Keratinocyte (primary cell): ENCODE results near the gene COG3. TPM values are rescaled to one million over a fixed set of nuclear protein-coding genes. Genes with fewer than 3 reads are reported as not detected.

Experiments
- DNase-seq: peaks from one replicate; pipeline ENCODE4 v3.0.0-alpha.2; 2011; ENCODE audit warnings: low read depth, missing footprints, low spot score
- FAIRE-seq: peaks from 2 replicates; lab custom pipeline; 2011; peaks lifted over from hg19 to GRCh38; lab: Jason Lieb, UNC
- H2AFZ ChIP-seq: 2 replicates; pipeline ENCODE4 v1.6.0; 2012; ENCODE audit warnings: low read length, control low read depth, inconsistent platforms; ENCODE audit not compliant: control insufficient read depth
- H3K27ac ChIP-seq: 2 replicates; pipeline ENCODE4 v1.5.1; 2011; ENCODE audit warnings: low read length; ENCODE audit not compliant: control insufficient read depth, insufficient read depth
- H3K27me3 ChIP-seq: 3 replicates; pipeline ENCODE4 v1.6.0; 2011; ENCODE audit warnings: low read length; ENCODE audit not compliant: control insufficient read depth, insufficient read depth; ENCODE audit errors: extremely low read depth
- H3K36me3 ChIP-seq, 2 experiments: 2 replicates in 1 of 2; 3 replicates in 1 of 2; pipeline ENCODE4 v1.5.1; 2011; ENCODE audit warnings: low read length in 2 of 2, mild to moderate bottlenecking in 1 of 2; ENCODE audit not compliant: control insufficient read depth in 2 of 2, insufficient read depth in 2 of 2; ENCODE audit errors: extremely low read depth in 1 of 2
- H3K4me1 ChIP-seq: 3 replicates; pipeline ENCODE4 v1.5.1; 2011; ENCODE audit warnings: low read length; ENCODE audit not compliant: control insufficient read depth, insufficient read depth; ENCODE audit errors: extremely low read depth
- H3K4me2 ChIP-seq: 3 replicates; pipeline ENCODE4 v1.6.0; 2011; ENCODE audit warnings: low read depth, low read length; ENCODE audit not compliant: control insufficient read depth, insufficient read depth; ENCODE audit errors: extremely low read depth
- H3K4me3 ChIP-seq, 3 experiments: fragments of 200-600 bp in 1 of 3; sonication (generic) in 1 of 3; 2 replicates in 2 of 3; 3 replicates in 1 of 3; pipeline ENCODE4 v1.5.1; 2011 to 2016; ENCODE audit warnings: low read length in 3 of 3, mild to moderate bottlenecking in 3 of 3, control low read depth in 2 of 3, inconsistent platforms in 1 of 3, low read depth in 1 of 3, mixed read lengths in 1 of 3, mixed run types in 1 of 3, moderate library complexity in 1 of 3; ENCODE audit not compliant: control insufficient read depth in 2 of 3, insufficient read depth in 2 of 3; ENCODE audit errors: extremely low read depth in 1 of 3
- H3K79me2 ChIP-seq: 2 replicates; pipeline ENCODE4 v1.6.0; 2012; ENCODE audit warnings: low read length; ENCODE audit not compliant: control insufficient read depth, insufficient read depth
- H3K9ac ChIP-seq: 3 replicates; pipeline ENCODE4 v1.6.0; 2011; ENCODE audit warnings: low read length; ENCODE audit not compliant: control insufficient read depth, insufficient read depth; ENCODE audit errors: extremely low read depth
- H3K9me1 ChIP-seq: 3 replicates; pipeline ENCODE4 v1.6.0; 2011; ENCODE audit warnings: low read length; ENCODE audit not compliant: control insufficient read depth, insufficient read depth; ENCODE audit errors: extremely low read depth
- H3K9me3 ChIP-seq: 2 replicates; pipeline ENCODE4 v1.5.1; 2012; ENCODE audit warnings: low read depth, low read length; ENCODE audit not compliant: control insufficient read depth
- H4K20me1 ChIP-seq: 3 replicates; pipeline ENCODE4 v1.6.0; 2011; ENCODE audit warnings: low read length; ENCODE audit not compliant: control insufficient read depth, insufficient read depth; ENCODE audit errors: extremely low read depth
- CTCF ChIP-seq, 3 experiments: IDR thresholded peaks in 1 of 3; conservative IDR thresholded peaks in 1 of 3; optimal IDR thresholded peaks in 1 of 3; 2 replicates in 2 of 3; 3 replicates in 1 of 3; pipeline versions ENCODE3 to v1.5.1; 2011; ENCODE audit warnings: low read length in 3 of 3, mild to moderate bottlenecking in 3 of 3, moderate library complexity in 2 of 3, control low read depth in 1 of 3, inconsistent platforms in 1 of 3; ENCODE audit not compliant: insufficient read depth in 2 of 3; ENCODE audit errors: extremely low read depth in 1 of 3
- EZH2 ChIP-seq: IDR thresholded peaks from one replicate; pipeline ENCODE4 v1.6.1; 2012; ENCODE audit warnings: inconsistent platforms, mild to moderate bottlenecking, low read length, moderate library complexity
- dilution Hi-C: fragments of 300-500 bp; cut with MboI; formaldehyde crosslinking; loops from one replicate; pipeline ENCODE4 v1.7.0; 2020; ENCODE audit warnings: low sequenced_read_pairs; ENCODE audit not compliant: extremely low pct_ligation_motif_present
- polyA plus RNA-seq, 5 experiments: library from polyadenylated mRNA; depleted of rRNA in 3 of 5; stranded (reverse) in 3 of 5; stranded (forward) in 1 of 5; unstranded in 1 of 5; fragments of >200 nt; gene quantifications; 1 replicate in 1 of 5; 2 replicates in 3 of 5; 3 replicates in 1 of 5; pipeline versions ENCODE4 v1.2.1 to v1.2.3, GENCODE V29; 2011 to 2012; ENCODE audit warnings: missing spikeins in 2 of 5, low read depth in 1 of 5, low replicate concordance in 1 of 5

The COG3 gene
- polyA plus RNA-seq, 1 donor (not counting 4 experiments of a cell fraction or from before 2014, with no cell fraction given): 31.0 TPM

- TF ChIP-seq CTCF (optimal IDR thresholded peaks at IDR 0.05 in 1 of 3, IDR thresholded peaks at IDR 0.05 in 1 of 3, conservative IDR thresholded peaks at IDR 0.05 in 1 of 3; ENCODE audit: extremely low read depth in 1 of 3, insufficient read depth in 2 of 3, low read length in 3 of 3) (no peak), EZH2 (no peak)
- H3K9ac ChIP-seq: no peak overlapping the region
- no peaks in the 10 kb centered on the region for H3K9me1 ChIP-seq
- no peaks in the 10 kb centered on the region for H3K27me3 ChIP-seq
- H4K20me1 ChIP-seq: no peaks in the 10 kb centered on the region
- H3K79me2 ChIP-seq: peaks cover 1% of the 10 kb centered on the region
- H3K4me2 ChIP-seq: no peak overlapping the region
- H2AFZ ChIP-seq: no peak overlapping the region
- peaks cover 16 to 42% of the 10 kb centered on the region in 2 experiments for H3K36me3 ChIP-seq
- H3K4me3 ChIP-seq: no peak overlapping the region
- H3K27ac ChIP-seq: no peak overlapping the region
- no peak for DNase-seq
- dilution Hi-C loops: no loop called here
- H3K4me1 ChIP-seq: peaks cover 21% of the 10 kb centered on the region
- H3K9me3 ChIP-seq: no peaks in the 10 kb centered on the region
- no peak for FAIRE-seq
Measured at GRCh38 chr13:45519493-45519892, 54.8 kb downstream of the COG3 start.

GRCh38 chr13:45521297-45521696, 56.6 kb downstream of the COG3 start:
- DNase-seq: no peak
- no peak for TF ChIP-seq CTCF (optimal IDR thresholded peaks at IDR 0.05 in 1 of 3, IDR thresholded peaks at IDR 0.05 in 1 of 3, conservative IDR thresholded peaks at IDR 0.05 in 1 of 3; ENCODE audit: extremely low read depth in 1 of 3, insufficient read depth in 2 of 3, low read length in 3 of 3)
- no peak for TF ChIP-seq EZH2

More at GRCh38 chr13:45521297-45521696, 56.6 kb downstream of the COG3 start:
- H3K9me1 ChIP-seq: no peaks in the 10 kb centered on the region
- H3K4me2 ChIP-seq: no peak overlapping the region
- H3K27ac ChIP-seq: no peak overlapping the region
- no peak for FAIRE-seq
- peaks cover 11 to 28% of the 10 kb centered on the region in 2 experiments for H3K36me3 ChIP-seq
- H3K9me3 ChIP-seq: no peaks in the 10 kb centered on the region
- no peaks in the 10 kb centered on the region for H3K27me3 ChIP-seq
- H3K9ac ChIP-seq: no peak overlapping the region
- peaks cover 21% of the 10 kb centered on the region for H3K4me1 ChIP-seq
- no peaks in the 10 kb centered on the region for H4K20me1 ChIP-seq
- no peak overlapping the region for H2AFZ ChIP-seq
- dilution Hi-C loops: no loop called here
- H3K79me2 ChIP-seq: peaks cover 1% of the 10 kb centered on the region
- no peak overlapping the region for H3K4me3 ChIP-seq
